Measurements from ENCODE around the gene MRGPRX2.

The MRGPRX2 gene

DNA sequence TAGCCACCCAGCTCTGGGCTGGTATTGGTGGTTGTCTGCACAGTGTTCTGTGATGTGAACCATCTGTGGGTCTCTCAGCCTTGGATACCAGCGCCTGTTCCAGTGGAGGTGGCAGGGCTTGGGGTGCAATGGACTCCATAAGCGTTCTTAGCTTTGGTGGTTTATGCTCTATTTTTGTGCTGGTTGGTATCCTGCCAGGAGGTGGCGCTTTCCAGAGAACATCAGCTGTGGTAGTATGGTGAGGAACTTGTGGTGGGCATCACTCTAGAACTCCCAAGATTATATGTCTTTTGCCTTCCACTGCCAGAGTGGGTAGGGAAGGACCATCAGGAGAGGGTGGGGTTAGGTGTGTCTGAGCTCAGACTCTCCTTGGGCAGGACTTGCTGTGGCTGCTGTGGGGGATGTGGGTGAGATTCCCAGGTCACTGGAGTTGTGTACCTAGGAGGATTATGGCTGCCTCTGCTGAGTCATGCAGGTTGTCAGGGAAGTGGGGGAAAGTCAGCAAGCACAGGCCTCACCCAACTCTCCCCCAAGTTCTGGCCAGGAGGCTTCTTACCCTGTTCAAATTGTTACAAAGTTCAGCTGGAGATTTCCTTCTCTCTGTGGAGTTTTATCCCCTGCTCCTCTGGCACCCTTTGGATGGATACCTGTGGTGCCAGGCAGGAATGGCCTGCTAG lies 47.2 kb downstream of the MRGPRX2 start:
- no peak for DNase-seq (ENCODE audit: low read depth in 2 of 3, low spot score in 1 of 3)

DNA sequence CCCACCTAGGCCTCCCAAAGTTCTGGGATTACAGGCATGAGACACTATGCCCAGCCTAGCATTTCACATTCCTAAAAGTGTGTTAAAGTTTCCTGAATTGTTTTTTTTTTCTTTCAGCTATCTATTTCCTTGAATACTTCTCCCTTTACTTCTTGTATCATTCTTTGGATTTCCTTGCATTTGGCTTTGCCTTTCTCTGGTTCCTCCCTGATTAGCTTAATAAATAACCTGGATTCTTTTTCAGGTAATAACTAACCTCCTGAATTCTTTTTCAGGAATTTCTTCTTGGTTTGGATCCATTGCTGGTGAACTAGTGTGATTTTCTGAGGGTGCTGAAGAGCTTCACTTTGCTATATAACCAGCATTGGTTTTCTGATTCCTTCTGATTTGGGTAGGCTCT lies 47.9 kb downstream of the MRGPRX2 start:
- DNase-seq (ENCODE audit: low read depth in 2 of 3, low spot score in 1 of 3) = no peak
